Skeletal muscle cell (primary cell): ENCODE measurements around the gene CEACAM8.
"Not testable (repeated sequence)": the region's sequence is repeated elsewhere in the genome, so short reads cannot be mapped to it uniquely, and the experiment has no call there.

Source experiments
- DNase-seq: peaks from one replicate; pipeline ENCODE4 v3.0.0-alpha.2; 2010; ENCODE audit warnings: low read depth
- H3K4me3 ChIP-seq: 2 replicates; pipeline ENCODE4 v1.5.1; 2011; ENCODE audit warnings: low read depth, mild to moderate bottlenecking, control low read depth, low read length, moderate library complexity

CEACAM8 gene

GRCh38 chr19:42548552-42548951 lies 46.2 kb downstream of the CEACAM8 start:
- DNase-seq: no peak
- H3K4me3 ChIP-seq: no peak overlapping the region

GRCh38 chr19:42547929-42548328 lies 46.8 kb downstream of the CEACAM8 start:
- no peak overlapping the region for H3K4me3 ChIP-seq
- DNase-seq: no peak

GRCh38 chr19:42546831-42547500 lies 47.8 kb downstream of the CEACAM8 start:
- H3K4me3 ChIP-seq: no peak overlapping the region
- no peak for DNase-seq

- DNase-seq: no peak
- H3K4me3 ChIP-seq: no peak overlapping the region
These were observed 50.6 kb downstream of the CEACAM8 start for GRCh38 chr19:42544146-42544545.

GRCh38 chr19:42542791-42543190 lies 51.9 kb downstream of the CEACAM8 start:
- no peak overlapping the region for H3K4me3 ChIP-seq
- DNase-seq: no peak

GRCh38 chr19:42540071-42540553 lies 54.6 kb downstream of the CEACAM8 start:
- DNase-seq: no peak
- H3K4me3 ChIP-seq: no peak overlapping the region

- no peak overlapping the region for H3K4me3 ChIP-seq
- DNase-seq: no peak
These were observed 55.6 kb downstream of the CEACAM8 start for GRCh38 chr19:42538841-42539709.

- DNase-seq, H3K4me3 ChIP-seq: not testable (repeated sequence)
These were observed 59.4 kb downstream of the CEACAM8 start for GRCh38 chr19:42535276-42535675.

- DNase-seq: no peak
- no peak overlapping the region for H3K4me3 ChIP-seq
These were observed 60.3 kb downstream of the CEACAM8 start for GRCh38 chr19:42534391-42534790.

GRCh38 chr19:42532891-42533290 lies 61.8 kb downstream of the CEACAM8 start:
- no peak for DNase-seq
- no peak overlapping the region for H3K4me3 ChIP-seq

GRCh38 chr19:42531313-42531712 lies 63.4 kb downstream of the CEACAM8 start:
- H3K4me3 ChIP-seq: no peak overlapping the region
- DNase-seq: no peak
